GM18526 (cell line): Measurements from ENCODE around the gene PLIN5.

Source experiments
- POLR2A ChIP-seq: IDR thresholded peaks from 3 replicates; pipeline ENCODE4 v1.6.1; 2011; ENCODE audit not compliant: insufficient read length; ENCODE audit errors: extremely low read depth

PLIN5 gene

DNA sequence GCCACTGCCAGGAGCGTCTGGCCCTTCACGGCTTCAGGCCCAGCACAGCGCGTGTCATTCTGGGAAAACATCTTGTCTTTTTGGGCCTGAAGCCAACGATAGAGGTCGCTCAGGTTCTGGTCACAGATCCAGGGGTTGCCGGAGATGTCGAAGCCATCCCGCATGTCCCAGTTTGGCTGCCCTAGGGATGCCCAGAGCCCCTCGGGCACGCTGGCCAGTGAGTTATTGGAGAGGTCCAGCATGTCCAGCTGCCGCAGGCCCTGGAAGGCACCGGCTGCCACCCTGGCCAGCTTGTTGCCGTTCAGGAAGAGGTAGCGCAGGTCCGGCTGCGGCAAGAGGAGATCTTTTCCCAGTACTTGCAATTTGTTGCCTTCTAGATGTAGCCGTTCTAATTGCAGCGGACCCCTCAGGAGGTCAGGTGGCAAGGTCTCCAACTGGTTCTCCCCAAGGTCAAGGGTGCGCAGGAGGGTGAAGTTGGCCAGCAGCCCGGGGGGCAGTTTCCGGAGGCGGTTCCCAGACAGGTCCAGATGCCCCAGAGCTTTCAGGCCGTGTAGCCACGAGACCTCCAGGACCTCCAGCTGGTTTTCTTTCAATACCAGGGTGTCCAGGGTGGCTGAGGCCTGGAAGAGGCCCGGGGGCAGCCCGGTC, 3.1 kb upstream of the PLIN5 start:
- no peak for TF ChIP-seq POLR2A

DNA sequence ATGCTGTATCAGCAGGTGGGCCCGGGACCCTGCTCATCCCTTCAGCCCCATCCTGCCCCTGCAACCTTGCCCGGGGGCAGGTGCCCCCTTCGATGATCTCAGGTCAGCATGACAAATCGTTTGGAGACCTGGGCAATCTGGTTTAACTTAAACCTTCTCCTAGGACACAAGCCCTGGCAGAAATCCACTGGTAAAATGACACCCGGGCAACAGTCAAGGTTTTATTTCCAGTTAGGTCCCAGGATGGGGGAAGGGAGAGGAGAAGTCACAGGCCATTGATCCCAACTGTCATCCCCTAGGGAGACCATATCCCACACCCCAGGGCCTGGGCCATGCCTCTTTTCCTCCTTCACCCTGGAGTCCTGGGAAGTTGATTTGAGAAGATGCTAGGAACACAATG, 1.8 kb upstream of the PLIN5 start:
- no peak for TF ChIP-seq POLR2A

DNA sequence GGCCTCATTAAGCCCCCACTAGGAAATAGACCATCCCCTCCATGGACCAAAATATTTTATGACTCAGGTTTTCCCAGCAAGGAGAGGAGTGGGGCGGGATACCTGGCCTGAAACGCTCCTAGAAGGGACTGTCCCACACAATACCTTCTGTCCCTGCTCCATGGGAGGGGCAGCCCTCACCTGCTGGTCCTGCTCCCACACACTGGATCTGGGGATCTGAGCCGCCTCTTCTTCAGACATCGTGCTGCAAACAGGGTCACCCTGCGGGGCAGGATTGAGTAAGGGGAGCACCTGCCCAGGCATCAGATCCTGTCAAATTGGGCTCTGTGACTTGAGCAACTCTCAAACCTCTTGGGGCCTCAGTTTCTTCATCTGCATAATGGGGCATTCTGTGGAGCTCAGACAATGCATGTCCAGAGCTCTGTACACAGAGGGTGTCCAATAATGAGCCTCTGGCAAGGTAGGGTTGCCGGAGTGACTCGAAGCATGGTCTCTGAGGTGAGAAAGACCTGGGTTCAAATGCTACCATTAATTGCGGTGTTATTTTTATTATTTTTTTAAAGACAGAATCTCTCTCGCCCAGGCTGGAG, 1.1 kb downstream of the PLIN5 start:
- no peak for TF ChIP-seq POLR2A

DNA sequence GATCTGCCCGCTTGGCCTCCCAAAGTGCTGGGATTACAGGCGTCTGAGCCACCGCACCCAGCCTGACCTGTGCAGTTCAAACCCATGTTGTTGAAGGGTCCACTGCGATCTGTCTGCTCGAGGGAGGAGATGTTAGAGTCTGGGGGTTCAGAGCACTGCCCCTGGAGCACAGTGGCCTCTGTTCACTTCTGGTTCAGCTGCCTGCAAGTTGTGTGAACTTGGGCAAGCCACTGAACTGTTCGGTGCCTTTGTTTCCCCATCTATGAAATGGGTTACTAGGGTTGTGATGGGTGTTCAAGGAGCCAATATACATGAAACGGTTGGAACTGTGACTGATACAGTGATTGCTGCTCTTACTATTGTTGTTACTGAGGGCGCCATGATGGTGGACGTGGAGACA, 1.7 kb downstream of the PLIN5 start:
- TF ChIP-seq POLR2A = no peak

- TF ChIP-seq POLR2A = no peak
Observed at GRCh38 chr19:4531562-4532165, 3.4 kb downstream of the PLIN5 start.

- TF ChIP-seq POLR2A = no peak
Observed at GRCh38 chr19:4529924-4530522, 5.0 kb downstream of the PLIN5 start.

GRCh38 chr19:4528843-4529242, 6.2 kb downstream of the PLIN5 start:
- TF ChIP-seq POLR2A = no peak

- no peak for TF ChIP-seq POLR2A
Observed at GRCh38 chr19:4525563-4526002, 9.4 kb downstream of the PLIN5 start.

DNA sequence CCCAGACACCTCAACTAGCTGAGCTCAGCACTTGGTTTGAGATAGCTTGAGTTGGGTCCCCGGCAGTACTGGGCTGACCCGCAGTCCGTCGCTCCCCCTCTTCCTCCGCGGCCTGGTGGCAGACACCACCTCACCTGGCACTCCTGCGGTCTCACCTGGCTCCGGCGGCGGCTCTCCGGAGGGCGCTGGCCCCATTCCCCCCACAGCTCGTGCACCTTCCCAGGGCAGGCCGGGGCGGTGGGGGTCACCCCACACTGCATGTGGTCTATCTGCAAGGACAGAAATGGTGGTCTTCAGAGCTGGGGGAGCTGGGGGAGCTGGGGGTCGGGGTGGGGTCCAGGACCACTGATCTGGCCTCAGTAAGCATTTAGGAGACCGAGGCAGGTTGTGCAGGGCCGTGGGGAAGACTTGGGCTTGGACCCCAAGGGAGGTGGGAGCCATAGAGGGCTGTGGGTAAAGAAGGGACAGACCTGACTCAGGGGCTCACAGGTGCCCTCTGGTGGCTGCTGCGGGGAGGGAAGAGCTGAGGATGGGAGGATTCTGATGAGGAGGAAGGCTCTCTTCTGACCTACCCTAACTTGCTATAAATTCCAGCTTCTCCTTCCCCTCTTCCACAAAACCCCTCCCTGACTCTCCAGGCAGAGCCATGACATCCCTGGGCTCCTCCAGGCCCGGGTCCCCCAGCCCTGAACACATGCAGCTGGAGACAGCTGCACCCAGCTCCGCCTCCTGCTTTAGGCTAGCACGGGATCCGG, 10.0 kb downstream of the PLIN5 start:
- no peak for TF ChIP-seq POLR2A

GRCh38 chr19:4523306-4524110, 11.5 kb downstream of the PLIN5 start:
- no peak for TF ChIP-seq POLR2A

- TF ChIP-seq POLR2A = no peak
Observed at GRCh38 chr19:4522291-4523002, 12.6 kb downstream of the PLIN5 start.

GRCh38 chr19:4521888-4522242, 13.2 kb downstream of the PLIN5 start:
- no peak for TF ChIP-seq POLR2A

DNA sequence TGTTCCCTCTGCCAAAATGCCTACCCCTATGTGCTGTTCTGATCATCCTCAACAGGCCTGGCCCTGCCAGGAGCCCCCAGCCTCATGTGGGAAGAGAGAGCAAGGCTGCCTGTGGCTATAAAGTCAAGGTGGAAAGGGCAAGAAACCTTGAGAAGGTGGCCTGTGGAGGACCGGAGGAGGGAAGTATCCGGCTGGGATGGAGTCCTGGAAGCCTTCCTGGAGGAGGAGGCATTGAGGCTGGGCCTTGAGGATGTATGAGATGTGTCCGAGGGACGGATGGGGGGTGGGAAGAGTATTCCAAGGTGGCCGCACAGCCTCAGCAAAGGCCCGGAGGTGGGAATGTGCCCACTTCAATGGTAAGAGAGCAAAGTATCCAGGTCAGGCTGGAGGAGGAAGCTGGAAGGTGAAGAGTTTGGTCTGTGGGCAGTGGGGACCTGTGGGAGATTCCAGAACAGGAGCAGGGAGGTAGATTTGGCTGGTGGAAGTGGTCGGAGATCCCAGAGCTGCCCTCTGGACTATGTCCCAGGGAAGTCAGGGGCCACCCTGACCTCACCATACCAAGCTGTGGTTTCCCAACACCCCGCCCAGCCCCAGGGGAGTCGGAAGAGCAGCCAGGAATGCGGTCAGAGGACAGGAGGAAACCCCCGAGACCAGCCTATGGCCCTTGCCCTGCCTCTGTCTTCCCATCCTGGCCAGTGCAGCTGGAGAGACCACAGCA, 13.7 kb downstream of the PLIN5 start:
- TF ChIP-seq POLR2A = no peak

GRCh38 chr19:4519521-4520277, 15.3 kb downstream of the PLIN5 start:
- no peak for TF ChIP-seq POLR2A
